MM.1S (cell line): ENCODE measurements around the gene HEPACAM2.

Source experiments
- CTCF ChIP-seq: fragments of 300-600 bp; sonication (generic); IDR thresholded peaks from 2 replicates; pipeline ENCODE4 v1.5.1; 2016; ENCODE audit warnings: antibody characterized with exemption, low read length, mixed read lengths
- EZH2 ChIP-seq: fragments of 300-600 bp; sonication (generic); optimal IDR thresholded peaks from 2 replicates; pipeline ENCODE3; 2017; ENCODE audit warnings: low read depth, mild to moderate bottlenecking, antibody characterized with exemption, low read length, mixed read lengths
- EZH2phosphoT487 ChIP-seq: fragments of 300-600 bp; sonication (generic); IDR thresholded peaks from 2 replicates; pipeline ENCODE4 v1.6.1; 2018; ENCODE audit warnings: antibody characterized with exemption, low read length

- no peak for TF ChIP-seq CTCF
- no peak for TF ChIP-seq EZH2phosphoT487
- no peak for TF ChIP-seq EZH2
Measured at GRCh38 chr7:93148727-93149126, 77.5 kb downstream of the HEPACAM2 start.
